ENCODE results near the gene CCP110.

The CCP110 gene

DNA sequence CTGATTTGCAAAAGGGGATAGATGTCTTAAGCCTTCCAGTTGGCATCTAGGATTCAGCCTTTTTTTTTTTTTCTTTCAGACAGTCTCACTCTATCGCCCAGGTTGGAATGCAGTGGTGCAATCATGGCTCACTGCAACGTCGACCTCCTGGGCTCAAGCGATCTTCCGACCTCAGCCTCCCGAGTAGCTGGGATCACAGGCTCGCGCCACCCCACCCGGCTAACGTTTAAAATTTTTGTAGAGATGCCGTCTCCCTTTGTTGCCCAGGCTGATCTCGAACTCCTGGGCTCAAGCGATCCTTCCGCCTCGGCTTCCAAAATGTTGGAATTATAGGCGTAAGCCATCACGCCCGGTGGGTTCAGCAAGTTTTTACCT, 571 bp upstream of the CCP110 start:
- DNase-seq (ENCODE audit: low read depth, low spot score): no peak
- in situ Hi-C loops (cut with HindIII; ENCODE audit: low sequenced_read_pairs): no loop called here
- no peak for TF ChIP-seq CTCF (IDR thresholded peaks at IDR 0.05; ENCODE audit: low read depth, low read length)
- H3K4me3 ChIP-seq (ENCODE audit: low read depth, low read length): no peak overlapping the region

DNA sequence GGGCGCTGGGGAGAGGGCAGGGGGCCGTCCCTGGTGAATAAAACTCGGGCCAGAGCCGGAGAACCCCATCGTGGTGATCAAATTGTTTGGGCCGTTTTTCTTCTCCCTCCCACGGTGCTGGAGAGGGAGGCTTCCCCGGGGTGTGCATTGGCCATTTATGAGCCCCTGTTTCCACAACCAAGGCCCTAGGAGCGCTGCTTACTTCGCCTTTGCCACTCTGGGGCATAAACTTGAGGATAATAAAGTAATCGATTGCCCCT, 544 bp downstream of the CCP110 start:
- peak overlapping the region; percentile 98 for H3K4me3 ChIP-seq (ENCODE audit: low read depth, low read length)
- no peak for TF ChIP-seq CTCF (IDR thresholded peaks at IDR 0.05; ENCODE audit: low read depth, low read length)
- DNase-seq (ENCODE audit: low read depth, low spot score): peak; percentile 2
- in situ Hi-C loops (cut with HindIII; ENCODE audit: low sequenced_read_pairs): no loop called here

DNA sequence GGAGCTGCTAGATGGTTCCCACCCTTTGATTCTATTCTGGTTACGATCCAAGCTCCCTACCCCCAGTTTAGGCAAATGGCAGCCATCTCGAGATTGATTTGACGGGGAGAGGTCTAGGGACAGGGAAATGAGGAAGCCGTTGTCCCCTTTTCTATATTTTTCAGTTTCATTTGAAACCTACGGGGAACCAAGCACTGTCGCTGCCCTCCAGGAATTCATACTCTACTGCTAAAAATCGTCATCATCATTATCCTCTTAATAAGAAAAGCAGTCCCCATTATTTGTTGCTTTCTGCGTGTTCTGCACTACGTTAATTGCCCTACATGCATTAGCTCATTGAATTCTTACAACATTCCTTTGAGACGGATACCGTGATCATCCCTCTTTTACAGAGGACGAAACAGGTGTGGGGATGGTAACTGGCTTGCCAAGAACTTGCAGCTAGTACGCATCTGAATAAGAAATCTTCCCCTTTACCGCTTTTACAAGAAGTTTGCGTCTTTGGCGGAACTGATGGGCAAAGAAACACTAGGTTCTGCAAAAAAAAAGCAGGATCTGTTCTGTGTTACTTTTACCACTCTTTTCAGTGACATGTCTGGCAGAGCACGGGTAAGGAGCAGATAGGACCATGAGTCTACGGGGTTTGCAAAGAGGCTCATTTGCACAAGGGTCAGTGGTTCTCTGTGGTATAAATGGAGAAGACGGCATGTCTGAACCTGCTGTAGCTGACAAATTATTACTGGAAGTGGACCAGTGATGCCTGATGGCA, 1.1 kb downstream of the CCP110 start:
- TF ChIP-seq CTCF (IDR thresholded peaks at IDR 0.05; ENCODE audit: low read depth, low read length): no peak
- peak; percentile 7 for DNase-seq (ENCODE audit: low read depth, low spot score)
- in situ Hi-C loops (cut with HindIII; ENCODE audit: low sequenced_read_pairs): no loop called here

DNA sequence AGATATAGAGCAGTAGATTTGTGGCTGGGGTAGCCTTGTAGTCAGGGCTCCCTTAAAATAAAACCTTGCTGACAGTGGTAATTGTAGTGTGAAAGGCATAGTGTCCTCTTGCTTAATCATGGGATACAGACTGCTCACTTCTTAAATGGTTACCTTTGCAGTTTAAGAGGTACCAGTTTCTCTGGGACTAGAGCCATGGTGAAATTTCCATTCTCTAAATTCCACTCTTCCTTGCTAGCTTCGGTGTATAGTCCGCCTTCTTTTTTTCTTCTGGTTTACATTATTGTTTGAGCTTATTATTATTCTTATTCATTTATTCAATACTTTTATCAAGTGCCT, 1.6 kb downstream of the CCP110 start:
- no peak for TF ChIP-seq CTCF (IDR thresholded peaks at IDR 0.05; ENCODE audit: low read depth, low read length)
- in situ Hi-C loops (cut with HindIII; ENCODE audit: low sequenced_read_pairs): no loop called here
- peak overlapping the region; percentile 98 for H3K4me3 ChIP-seq (ENCODE audit: low read depth, low read length)

More for the DNA sequence above, 1.1 kb downstream of the CCP110 start:
- peak overlapping the region; percentile 98 for H3K4me3 ChIP-seq (ENCODE audit: low read depth, low read length)

DNA sequence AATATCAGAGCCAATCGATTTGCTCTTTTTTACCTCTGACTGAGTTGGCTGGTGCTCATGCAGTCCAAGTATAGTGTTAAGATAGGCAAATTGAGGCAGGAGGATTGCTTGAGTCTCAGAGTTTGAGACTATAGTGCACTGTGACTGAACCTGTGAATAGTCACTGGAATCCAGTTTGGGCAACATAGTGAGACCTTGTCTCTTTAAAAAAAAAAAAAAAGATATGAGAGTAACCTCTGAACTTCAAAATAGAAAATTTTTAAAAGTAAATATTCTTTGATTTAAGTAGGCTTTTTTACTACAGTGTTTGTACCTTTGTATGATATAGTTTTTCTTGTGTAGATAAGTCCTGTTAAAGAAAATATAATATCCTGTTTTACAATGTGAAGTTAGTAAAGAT, 3.4 kb downstream of the CCP110 start:
- no peak for DNase-seq (ENCODE audit: low read depth, low spot score)
- no peak for TF ChIP-seq CTCF (IDR thresholded peaks at IDR 0.05; ENCODE audit: low read depth, low read length)
- no peak overlapping the region for H3K4me3 ChIP-seq (ENCODE audit: low read depth, low read length)
- in situ Hi-C loops (cut with HindIII; ENCODE audit: low sequenced_read_pairs): no loop called here

More for the DNA sequence above, 1.6 kb downstream of the CCP110 start:
- DNase-seq (ENCODE audit: low read depth, low spot score): no peak

DNA sequence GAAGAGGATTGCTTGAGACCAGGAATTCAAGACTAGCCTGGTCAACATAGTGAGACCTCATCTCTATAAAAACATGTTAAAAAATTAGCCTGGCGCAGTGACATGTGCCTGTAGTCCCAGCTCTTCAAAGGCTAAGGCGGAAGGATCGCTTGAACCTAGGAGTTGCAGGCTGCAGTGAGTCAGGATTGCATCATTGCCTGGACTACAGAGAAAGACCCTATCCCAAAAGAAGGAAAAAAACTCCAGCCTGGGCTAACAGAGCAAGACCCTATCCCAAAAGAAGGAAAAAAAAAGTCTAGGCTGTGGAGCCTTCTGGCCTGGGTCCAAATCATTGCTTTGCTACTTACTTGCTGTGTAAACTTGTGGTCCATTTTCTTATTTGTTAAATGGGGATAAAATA, 4.9 kb downstream of the CCP110 start:
- DNase-seq (ENCODE audit: low read depth, low spot score): no peak
- in situ Hi-C loops (cut with HindIII; ENCODE audit: low sequenced_read_pairs): no loop called here
- no peak overlapping the region for H3K4me3 ChIP-seq (ENCODE audit: low read depth, low read length)
- no peak for TF ChIP-seq CTCF (IDR thresholded peaks at IDR 0.05; ENCODE audit: low read depth, low read length)

DNA sequence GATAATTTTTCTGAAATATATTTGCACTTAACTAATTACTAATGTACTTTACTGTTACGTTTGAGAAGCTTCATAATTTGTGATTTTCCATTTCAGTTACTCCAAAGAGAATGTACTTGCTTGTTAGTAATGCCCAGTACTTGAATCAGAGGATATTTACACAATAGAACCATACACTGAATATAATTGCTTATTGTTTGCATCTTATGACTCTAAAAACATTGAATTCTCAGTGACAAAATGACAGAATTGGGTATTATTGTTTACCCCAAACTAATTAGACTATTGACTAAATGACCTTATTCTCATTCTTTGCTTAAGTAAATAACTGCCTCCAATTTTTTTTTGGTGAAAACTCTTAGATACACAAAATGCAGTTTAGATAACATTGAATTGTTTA, 8.9 kb downstream of the CCP110 start:
- TF ChIP-seq CTCF (IDR thresholded peaks at IDR 0.05; ENCODE audit: low read depth, low read length): no peak

More for the DNA sequence above, 8.9 kb downstream of the CCP110 start:
- no peak overlapping the region for H3K4me3 ChIP-seq (ENCODE audit: low read depth, low read length)
- DNase-seq (ENCODE audit: low read depth, low spot score): no peak
- in situ Hi-C loops (cut with HindIII; ENCODE audit: low sequenced_read_pairs): no loop called here

Data from astrocyte of the spinal cord (primary cell).